HEK293T (cell line): ENCODE measurements around the gene ADAMTS1.

Source experiments
- CTCF ChIA-PET: fragments of 350-600 bp; formaldehyde crosslinking; extraction: SDS; loops from one replicate; lab custom pipeline; 2021; ENCODE audit warnings: antibody characterized with exemption, inconsistent platforms; lab: Yijun Ruan, JAX
- POLR2A ChIA-PET: fragments of 350-600 bp; formaldehyde crosslinking; extraction: SDS; loops from one replicate; lab custom pipeline; 2020; ENCODE audit warnings: antibody characterized with exemption, inconsistent platforms; lab: Yijun Ruan, JAX
- DNase-seq: peaks from one replicate; pipeline ENCODE4 v3.0.0; 2012; ENCODE audit warnings: mixed read lengths; ENCODE audit errors: extremely low spot score
- ARNT ChIP-seq: fragments of 450-650 bp; IDR thresholded peaks from 2 replicates; pipeline ENCODE4 v1.6.1; 2017; ENCODE audit warnings: mild to moderate bottlenecking
- BHLHE40 ChIP-seq: fragments of 450-650 bp; IDR thresholded peaks from 2 replicates; pipeline ENCODE4 v1.6.1; 2016; ENCODE audit warnings: mild to moderate bottlenecking, moderate library complexity, borderline replicate concordance
- CTBP1 ChIP-seq: fragments of 450-650 bp; IDR thresholded peaks from 2 replicates; pipeline ENCODE4 v1.6.1; 2016; ENCODE audit warnings: borderline replicate concordance
- ELF4 ChIP-seq: fragments of 450-650 bp; IDR thresholded peaks from 2 replicates; pipeline ENCODE4 v1.6.1; 2017; ENCODE audit warnings: antibody characterized with exemption
- FOXA1 ChIP-seq: fragments of 450-650 bp; IDR thresholded peaks from 2 replicates; pipeline ENCODE4 v1.6.1; 2016; ENCODE audit warnings: mild to moderate bottlenecking
- FOXK2 ChIP-seq: fragments of 450-650 bp; IDR thresholded peaks from 2 replicates; pipeline ENCODE4 v1.6.1; 2016; ENCODE audit warnings: mild to moderate bottlenecking
- FOXM1 ChIP-seq: fragments of 450-650 bp; IDR thresholded peaks from 2 replicates; pipeline ENCODE4 v1.6.1; 2017; ENCODE audit warnings: mild to moderate bottlenecking, borderline replicate concordance
- HDGF ChIP-seq: fragments of 450-650 bp; IDR thresholded peaks from 2 replicates; pipeline ENCODE4 v1.6.1; 2017; ENCODE audit warnings: antibody characterized with exemption, borderline replicate concordance
- L3MBTL2 ChIP-seq: fragments of 450-650 bp; conservative IDR thresholded peaks from 2 replicates; pipeline ENCODE4 v1.6.1; 2016; ENCODE audit warnings: mild to moderate bottlenecking
- LEF1 ChIP-seq: fragments of 450-650 bp; IDR thresholded peaks from 2 replicates; pipeline ENCODE4 v1.6.1; 2017; ENCODE audit warnings: mild to moderate bottlenecking, borderline replicate concordance
- NFRKB ChIP-seq: fragments of 450-650 bp; IDR thresholded peaks from 2 replicates; pipeline ENCODE4 v1.6.1; 2016; ENCODE audit warnings: mild to moderate bottlenecking, moderate library complexity
- PKNOX1 ChIP-seq: fragments of 450-650 bp; IDR thresholded peaks from 2 replicates; pipeline ENCODE4 v1.6.1; 2016
- SP1 ChIP-seq: fragments of 450-650 bp; IDR thresholded peaks from 2 replicates; pipeline ENCODE4 v1.6.1; 2017
- SUZ12 ChIP-seq: fragments of 450-650 bp; IDR thresholded peaks from 2 replicates; pipeline ENCODE4 v1.6.1; 2016; ENCODE audit warnings: mild to moderate bottlenecking
- TARDBP ChIP-seq: fragments of 450-650 bp; IDR thresholded peaks from 2 replicates; pipeline ENCODE4 v1.6.1; 2016
- ZNF384 ChIP-seq: fragments of 450-650 bp; IDR thresholded peaks from 2 replicates; pipeline ENCODE4 v1.6.1; 2016

The ADAMTS1 gene

GRCh38 chr21:26834181-26834905 lies 10.9 kb downstream of the ADAMTS1 start:
- CTCF ChIA-PET, result interaction anchor here (0.6 to 1.8 kb wide), 2 partner anchors 9 to 19 kb away, joined by 4 read pairs; no protein-coding TSS in a partner anchor

GRCh38 chr21:26833460-26833939 lies 11.7 kb downstream of the ADAMTS1 start:
- no peak for TF ChIP-seq ELF4
- no peak for TF ChIP-seq ZNF384
- no peak for TF ChIP-seq PKNOX1
- no peak for TF ChIP-seq L3MBTL2
- no peak for TF ChIP-seq FOXM1
- no peak for TF ChIP-seq SP1
- no peak for TF ChIP-seq FOXA1
- no peak for TF ChIP-seq NFRKB
- no peak for TF ChIP-seq TARDBP
- TF ChIP-seq CTBP1, result no peak
- TF ChIP-seq ARNT, result no peak
- TF ChIP-seq HDGF, result no peak
- TF ChIP-seq SUZ12, result no peak
- TF ChIP-seq FOXK2, result no peak
- TF ChIP-seq BHLHE40, result no peak
- no peak for TF ChIP-seq LEF1
- DNase-seq, result no peak
- POLR2A ChIA-PET, result interaction anchor here (1.2 to 2.7 kb wide), 2 partner anchors 10 to 12 kb away, joined by 4 to 18 read pairs; partner anchors contain the start of gene ADAMTS1
- CTCF ChIA-PET, result interaction anchor here (0.6 to 1.8 kb wide), 2 partner anchors 8 to 18 kb away, joined by 4 read pairs; no protein-coding TSS in a partner anchor

More at GRCh38 chr21:26834181-26834905, 10.9 kb downstream of the ADAMTS1 start:
- POLR2A ChIA-PET, result interaction anchor here (1.2 to 2.7 kb wide), 2 partner anchors 9 to 11 kb away, joined by 4 to 18 read pairs; partner anchors contain the start of gene ADAMTS1
- no peak for DNase-seq
- TF ChIP-seq NFRKB (no peak), ZNF384 (no peak), HDGF (no peak), BHLHE40 (no peak), SUZ12 (no peak), PKNOX1 (no peak), ARNT (no peak), CTBP1 (no peak), LEF1 (no peak), ELF4 (no peak), TARDBP (no peak), FOXM1 (no peak), L3MBTL2 (no peak), SP1 (no peak), FOXK2 (no peak), FOXA1 (no peak)

GRCh38 chr21:26833011-26833410 lies 12.2 kb downstream of the ADAMTS1 start:
- ChIA-PET CTCF (interaction anchor here (1.8 kb wide), 1 partner anchor 17 kb away, joined by 4 read pairs; no protein-coding TSS in a partner anchor), POLR2A (interaction anchor here (2.7 kb wide), 1 partner anchor 11 kb away, joined by 18 read pairs; no protein-coding TSS in a partner anchor)
- TF ChIP-seq CTBP1 (no peak), NFRKB (no peak), FOXA1 (no peak), ELF4 (no peak), ARNT (no peak), FOXK2 (no peak)
- no peak for DNase-seq

- CTCF ChIA-PET, result interaction anchor here (1.8 kb wide), 1 partner anchor 17 kb away, joined by 4 read pairs; no protein-coding TSS in a partner anchor
- POLR2A ChIA-PET, result interaction anchor here (2.7 kb wide), 1 partner anchor 11 kb away, joined by 18 read pairs; no protein-coding TSS in a partner anchor
- no peak for TF ChIP-seq NFRKB
- no peak for TF ChIP-seq LEF1
Measured at GRCh38 chr21:26832546-26832945, 12.7 kb downstream of the ADAMTS1 start.

GRCh38 chr21:26826801-26827200 lies 18.4 kb downstream of the ADAMTS1 start:
- ChIA-PET CTCF (no interaction called here), POLR2A (no interaction called here)
- TF ChIP-seq TARDBP (no peak), CTBP1 (no peak), SP1 (no peak), NFRKB (no peak), ZNF384 (no peak), HDGF (no peak), FOXM1 (no peak), ELF4 (no peak), PKNOX1 (no peak), BHLHE40 (no peak), LEF1 (no peak), FOXA1 (no peak), FOXK2 (no peak)
- no peak for DNase-seq

More at GRCh38 chr21:26832546-26832945, 12.7 kb downstream of the ADAMTS1 start:
- DNase-seq, result no peak

GRCh38 chr21:26820509-26820908 lies 24.7 kb downstream of the ADAMTS1 start:
- DNase-seq, result no peak
- CTCF ChIA-PET, result no interaction called here
- POLR2A ChIA-PET, result no interaction called here
- TF ChIP-seq TARDBP (no peak), SUZ12 (no peak)
